Sigmoid colon (tissue), 4 donors: Measurements from ENCODE around the gene SLC6A3.

ENCODE experiments used
- POLR2A ChIP-seq, 2 donors: fragments of 450-650 bp; IDR thresholded peaks; one replicate each; pipeline ENCODE4 v1.6.1; 2016; ENCODE audit warnings: antibody characterized with exemption in 2 of 2, mild to moderate bottlenecking in 2 of 2, moderate library complexity in 2 of 2
- POLR2AphosphoS5 ChIP-seq, 4 donors: sonication (generic); formaldehyde crosslinking; IDR thresholded peaks; one replicate each; pipeline ENCODE4 v1.6.1; 2017; ENCODE audit warnings: antibody characterized with exemption in 4 of 4
- TF ChIP-seq, protein P1 (sequence below), 4 experiments: fragments of 450-650 bp in 3 of 4; fragments of 200-600 bp in 1 of 4; IDR thresholded peaks; one replicate each; pipeline ENCODE4 v1.5.1; 2016 to 2019; ENCODE audit warnings: antibody characterized with exemption in 4 of 4, mild to moderate bottlenecking in 3 of 4, moderate library complexity in 2 of 4

DNA sequence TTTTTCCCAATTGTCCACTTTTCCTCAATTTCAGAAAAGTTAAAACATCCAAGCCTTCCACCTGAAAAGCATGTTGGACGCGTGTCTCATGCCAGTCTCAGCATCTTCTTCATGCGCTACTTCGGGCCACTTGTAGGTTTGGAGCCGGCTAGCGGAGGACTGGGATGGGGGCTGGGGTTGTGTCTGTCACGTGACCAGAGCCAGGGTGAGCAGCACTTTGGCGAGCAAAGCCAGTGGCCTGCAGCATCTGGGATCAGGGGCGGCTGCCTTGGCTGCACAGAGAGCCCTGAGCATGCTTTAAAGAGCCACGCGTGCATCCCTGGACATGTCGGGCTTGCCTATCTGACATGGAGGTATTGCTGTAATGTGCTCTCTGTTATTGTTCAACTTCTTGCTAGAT, 41.2 kb downstream of the SLC6A3 start:
- TF ChIP-seq, protein P1, sequence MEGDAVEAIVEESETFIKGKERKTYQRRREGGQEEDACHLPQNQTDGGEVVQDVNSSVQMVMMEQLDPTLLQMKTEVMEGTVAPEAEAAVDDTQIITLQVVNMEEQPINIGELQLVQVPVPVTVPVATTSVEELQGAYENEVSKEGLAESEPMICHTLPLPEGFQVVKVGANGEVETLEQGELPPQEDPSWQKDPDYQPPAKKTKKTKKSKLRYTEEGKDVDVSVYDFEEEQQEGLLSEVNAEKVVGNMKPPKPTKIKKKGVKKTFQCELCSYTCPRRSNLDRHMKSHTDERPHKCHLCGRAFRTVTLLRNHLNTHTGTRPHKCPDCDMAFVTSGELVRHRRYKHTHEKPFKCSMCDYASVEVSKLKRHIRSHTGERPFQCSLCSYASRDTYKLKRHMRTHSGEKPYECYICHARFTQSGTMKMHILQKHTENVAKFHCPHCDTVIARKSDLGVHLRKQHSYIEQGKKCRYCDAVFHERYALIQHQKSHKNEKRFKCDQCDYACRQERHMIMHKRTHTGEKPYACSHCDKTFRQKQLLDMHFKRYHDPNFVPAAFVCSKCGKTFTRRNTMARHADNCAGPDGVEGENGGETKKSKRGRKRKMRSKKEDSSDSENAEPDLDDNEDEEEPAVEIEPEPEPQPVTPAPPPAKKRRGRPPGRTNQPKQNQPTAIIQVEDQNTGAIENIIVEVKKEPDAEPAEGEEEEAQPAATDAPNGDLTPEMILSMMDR (IDR thresholded peaks at IDR 0.05), result no peak
- TF ChIP-seq POLR2AphosphoS5 (IDR thresholded peaks at IDR 0.05) (no peak), POLR2A (IDR thresholded peaks at IDR 0.05) (no peak)
